HG03103 (cell line): ENCODE measurements around the gene ID2.
A peak's percentile ranks its signal among the peaks of the same experiment; 100 is the strongest.

ENCODE experiments used
- ATAC-seq: cut with Tn5 transposase; IDR thresholded peaks from one replicate; pipeline ENCODE4 v1.9.1; 2021; ENCODE audit warnings: low read depth; ENCODE audit not compliant: unreplicated experiment

Gene ID2

DNA sequence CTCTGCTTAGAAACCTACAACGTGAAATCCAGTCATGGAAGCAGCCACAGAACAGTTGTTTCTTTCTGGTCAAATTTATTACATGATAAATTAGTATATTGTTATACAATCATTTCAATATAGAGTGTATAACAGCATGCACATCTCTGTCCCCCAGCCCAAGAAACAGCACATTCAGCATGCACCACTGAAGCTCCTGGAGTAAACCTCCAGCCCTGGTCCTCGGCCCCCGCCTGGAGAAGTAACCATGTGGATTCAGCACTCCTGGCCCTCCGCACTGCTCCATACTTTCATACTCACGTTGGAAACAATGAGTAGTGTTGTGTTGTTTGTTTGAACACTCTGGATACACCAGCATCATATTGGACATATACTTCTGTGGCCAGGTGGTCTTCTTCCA is 15.3 kb upstream of the ID2 start:
- no peak for ATAC-seq

DNA sequence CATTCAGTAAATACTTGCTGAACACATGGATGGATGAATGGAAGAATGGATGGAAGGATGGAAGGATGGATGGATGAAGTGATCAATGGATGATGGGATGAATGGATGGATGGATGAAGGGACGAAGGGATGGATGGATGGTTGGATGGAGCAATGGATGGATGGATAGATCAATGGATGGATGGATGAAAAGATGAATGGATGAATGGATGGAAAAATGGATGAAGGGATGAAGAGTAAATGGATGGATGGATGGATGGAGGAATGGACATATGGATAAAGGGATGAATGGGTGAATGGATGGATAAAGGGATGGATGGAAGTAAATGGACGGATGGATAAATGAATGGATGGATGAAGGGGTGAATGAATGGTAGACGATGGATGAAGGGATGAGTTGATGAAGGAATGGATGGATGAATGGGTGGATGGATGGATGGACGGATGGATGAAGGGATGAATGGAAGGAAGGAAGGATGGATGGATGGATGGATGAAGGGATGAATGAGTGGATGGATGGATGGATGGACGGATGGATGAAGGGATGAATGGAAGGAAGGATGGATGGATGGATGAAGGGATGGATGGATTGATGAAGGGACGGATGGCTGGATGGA is 13.9 kb upstream of the ID2 start:
- ATAC-seq: no peak

DNA sequence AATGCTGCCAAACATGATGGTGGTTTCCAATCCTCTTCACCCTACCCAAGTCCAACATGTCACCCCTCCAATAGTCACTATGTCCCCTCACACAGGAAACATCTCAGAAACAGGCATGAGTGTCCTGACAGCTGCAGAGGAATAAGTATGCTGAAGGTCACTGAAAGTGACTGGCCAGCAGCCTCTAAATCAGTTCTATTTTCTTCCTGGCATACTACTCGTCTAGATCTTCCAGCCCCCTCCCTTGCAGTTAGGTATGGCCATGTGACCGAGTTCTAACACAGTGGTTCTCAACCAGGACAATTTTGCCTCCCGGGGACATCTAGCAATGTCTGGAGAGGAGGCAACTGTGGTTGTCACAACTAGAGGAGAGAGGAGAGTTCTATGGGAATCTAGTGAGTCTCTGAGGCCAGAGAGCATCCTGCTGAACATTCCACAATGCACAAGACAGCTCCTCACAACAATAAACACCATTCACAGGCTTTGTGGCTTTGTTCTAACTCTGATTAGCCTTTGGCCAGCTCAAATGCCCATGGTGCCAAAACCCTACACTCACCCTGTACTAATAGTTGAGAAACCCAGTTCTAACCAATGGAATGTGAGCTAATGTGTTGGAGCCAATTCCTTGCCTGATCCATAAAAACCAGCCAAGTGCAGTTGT is 12.6 kb upstream of the ID2 start:
- no peak for ATAC-seq

DNA sequence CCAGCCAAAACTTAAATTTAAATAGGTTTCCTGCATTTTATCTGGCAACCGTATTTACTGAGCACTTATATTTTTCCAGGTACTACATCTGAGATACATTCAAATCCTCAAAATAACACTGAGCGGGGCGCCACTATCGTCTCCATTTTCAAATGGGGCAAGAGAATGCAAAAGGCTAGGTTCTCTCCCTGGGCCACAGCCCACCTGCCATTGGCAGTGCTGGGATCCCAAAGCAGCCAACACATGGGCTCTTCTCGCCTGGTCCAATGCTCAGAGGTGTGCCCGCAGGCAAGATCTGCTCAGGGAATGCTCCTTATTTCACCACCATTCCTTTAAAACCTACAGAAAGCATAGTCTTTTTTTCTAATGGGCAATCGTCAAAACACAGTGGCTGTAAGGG is 11.3 kb upstream of the ID2 start:
- no peak for ATAC-seq

DNA sequence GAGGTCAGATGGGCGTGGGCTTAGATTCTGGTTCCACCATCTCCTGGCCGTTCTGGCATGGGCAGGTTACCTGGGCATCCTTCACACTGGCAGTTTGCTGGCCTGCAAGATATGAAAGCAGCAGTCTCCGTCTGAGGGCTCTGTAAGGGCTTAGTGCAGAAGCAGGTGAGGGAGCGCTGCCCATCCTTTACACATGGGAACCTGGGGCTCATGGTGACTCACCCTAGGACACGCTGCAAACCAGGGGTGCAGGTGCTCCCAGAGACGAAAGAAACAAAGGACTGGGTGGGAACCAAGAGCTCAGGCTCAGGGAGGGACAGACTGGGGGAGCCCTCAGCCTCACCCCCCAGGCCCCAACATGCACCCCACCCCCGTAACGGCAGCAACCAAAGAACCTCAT is 10.7 kb upstream of the ID2 start:
- ATAC-seq: no peak

DNA sequence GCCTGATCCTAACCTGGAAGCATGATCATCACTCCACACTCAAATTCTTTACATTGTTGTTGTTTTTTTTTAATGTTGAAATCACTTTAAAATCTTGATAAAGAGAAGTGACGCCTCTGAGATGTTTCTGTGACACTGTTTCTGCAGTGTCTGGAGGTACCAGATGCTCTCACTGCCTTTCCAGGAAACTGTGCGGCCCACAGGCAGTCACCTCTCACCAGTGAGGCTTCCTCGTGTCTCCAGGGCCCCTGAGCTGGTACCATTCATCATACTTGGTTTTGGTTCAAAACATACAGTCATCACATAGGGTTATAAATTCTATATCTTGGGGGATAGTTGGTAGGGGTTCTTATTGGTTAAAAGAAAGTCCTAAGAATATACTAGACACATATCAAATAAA is 10.1 kb upstream of the ID2 start:
- ATAC-seq: no peak

DNA sequence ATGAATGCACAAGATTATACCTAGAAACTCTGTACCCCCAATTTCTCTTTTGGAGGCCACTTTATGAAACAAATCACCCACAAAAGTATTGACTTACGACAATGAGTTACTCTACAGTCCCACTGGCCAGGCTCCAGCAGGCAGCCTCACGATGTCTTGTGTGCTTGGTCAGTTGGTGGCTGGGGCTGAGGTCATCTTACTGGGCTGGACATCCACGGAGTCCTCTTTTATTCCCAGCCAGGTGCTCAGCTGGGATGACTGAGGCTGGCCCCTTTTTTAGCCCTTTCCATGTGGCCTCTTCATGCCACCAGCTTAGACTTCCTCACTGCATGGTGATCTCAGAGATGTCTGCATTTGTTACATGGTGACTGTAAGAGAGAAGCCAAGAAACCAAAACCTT is 8.9 kb upstream of the ID2 start:
- ATAC-seq: no peak

DNA sequence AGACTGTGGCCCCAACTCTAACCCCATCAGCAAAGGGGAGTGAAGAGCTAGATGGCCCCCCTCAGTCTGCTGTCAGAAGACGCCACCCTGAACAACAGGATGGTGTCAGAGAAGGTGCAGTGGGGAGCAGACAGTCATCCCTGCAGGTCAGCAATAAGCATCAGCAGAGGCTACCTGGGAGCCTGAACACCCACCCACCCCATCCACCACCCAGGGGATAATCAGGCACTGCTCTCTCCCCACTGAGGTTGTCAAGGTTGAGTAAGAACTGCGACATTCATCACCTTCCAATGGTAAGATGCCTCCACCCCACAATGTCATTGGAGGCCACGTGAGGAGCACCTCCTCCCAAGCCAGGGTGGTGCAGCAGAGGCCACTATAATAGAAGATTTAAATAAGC is 8.5 kb upstream of the ID2 start:
- ATAC-seq: no peak

DNA sequence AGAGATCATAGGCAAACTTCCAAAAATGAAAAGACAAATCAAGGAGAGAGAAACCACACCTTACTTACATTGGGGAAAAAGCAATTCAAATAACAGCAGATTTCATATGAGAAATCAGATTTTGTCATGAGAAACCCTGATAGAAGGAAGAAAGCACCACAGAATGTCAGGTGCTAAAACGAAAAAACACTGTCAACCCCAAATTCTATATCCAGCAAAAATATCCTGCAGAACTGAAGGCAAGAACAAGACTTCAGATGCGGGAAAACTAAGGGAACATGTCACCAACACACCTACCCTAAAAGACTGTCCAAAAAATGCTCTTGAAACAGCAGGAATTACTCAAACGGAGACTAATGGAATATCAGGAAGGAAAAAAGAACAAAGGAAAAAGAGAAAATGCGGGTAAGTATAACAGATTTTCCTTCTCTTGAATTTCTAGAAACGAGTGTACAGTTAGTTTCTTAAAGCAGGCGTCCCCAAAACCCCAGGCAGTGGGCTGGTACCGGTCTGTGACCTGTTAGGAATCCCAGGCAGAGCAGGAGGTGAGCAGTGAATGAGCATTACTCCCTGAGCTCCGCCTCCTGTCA is 7.3 kb upstream of the ID2 start:
- ATAC-seq: no peak

DNA sequence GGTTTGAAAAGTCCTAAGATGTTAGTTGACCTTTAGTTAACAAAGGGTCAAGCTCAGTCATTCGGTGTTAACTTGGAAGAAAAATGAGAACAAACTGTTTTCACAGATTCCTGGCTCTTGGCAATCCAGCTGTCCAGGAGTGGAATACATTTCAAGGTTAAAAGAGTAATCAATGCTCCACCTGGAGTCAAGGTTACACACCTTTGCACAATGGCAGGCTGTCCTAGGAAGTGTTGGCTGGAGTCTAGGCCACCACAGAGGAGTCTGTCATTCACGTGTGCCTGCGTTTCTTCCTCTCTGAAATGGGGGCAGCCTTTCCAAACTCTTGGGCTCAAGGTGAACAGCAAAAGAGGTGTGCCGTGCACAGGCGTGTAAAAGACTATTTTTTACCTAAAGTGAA is 6.3 kb upstream of the ID2 start:
- no peak for ATAC-seq

DNA sequence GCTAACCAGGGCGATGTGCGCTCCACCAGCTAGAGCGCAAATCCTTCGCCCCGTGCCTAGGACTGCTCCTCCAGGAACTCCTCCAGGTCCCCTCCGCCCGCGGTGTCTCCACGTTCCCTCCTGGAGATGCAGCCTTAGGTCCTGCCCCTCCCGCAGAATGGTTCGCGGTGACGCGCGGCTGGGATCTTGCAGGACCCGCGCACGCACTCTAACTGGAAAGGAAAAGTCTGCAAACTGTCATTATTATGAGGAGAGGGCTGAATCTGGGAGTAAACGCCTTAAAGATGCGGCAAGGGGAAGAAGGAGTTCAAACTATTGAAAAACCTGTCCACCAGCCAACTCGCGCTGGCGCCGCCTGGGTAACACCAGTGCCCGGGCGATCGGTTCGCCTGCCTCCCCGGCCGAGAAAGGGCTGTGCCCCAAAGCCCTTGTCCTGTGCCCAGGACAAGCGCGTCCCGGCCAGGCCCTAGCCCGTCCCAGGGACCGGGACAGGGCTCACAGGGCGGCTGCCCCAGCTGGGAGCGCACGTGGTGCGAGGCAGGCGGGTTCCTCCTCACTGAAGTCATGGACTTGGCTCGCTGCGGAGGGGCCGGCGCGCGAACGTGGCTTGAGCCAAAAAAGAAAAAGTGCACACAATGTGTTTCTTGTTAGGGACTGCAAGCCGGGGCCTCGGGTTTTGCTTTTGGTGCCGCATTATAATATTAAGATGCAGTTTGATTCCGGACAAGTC is 5.5 kb upstream of the ID2 start:
- no peak for ATAC-seq

DNA sequence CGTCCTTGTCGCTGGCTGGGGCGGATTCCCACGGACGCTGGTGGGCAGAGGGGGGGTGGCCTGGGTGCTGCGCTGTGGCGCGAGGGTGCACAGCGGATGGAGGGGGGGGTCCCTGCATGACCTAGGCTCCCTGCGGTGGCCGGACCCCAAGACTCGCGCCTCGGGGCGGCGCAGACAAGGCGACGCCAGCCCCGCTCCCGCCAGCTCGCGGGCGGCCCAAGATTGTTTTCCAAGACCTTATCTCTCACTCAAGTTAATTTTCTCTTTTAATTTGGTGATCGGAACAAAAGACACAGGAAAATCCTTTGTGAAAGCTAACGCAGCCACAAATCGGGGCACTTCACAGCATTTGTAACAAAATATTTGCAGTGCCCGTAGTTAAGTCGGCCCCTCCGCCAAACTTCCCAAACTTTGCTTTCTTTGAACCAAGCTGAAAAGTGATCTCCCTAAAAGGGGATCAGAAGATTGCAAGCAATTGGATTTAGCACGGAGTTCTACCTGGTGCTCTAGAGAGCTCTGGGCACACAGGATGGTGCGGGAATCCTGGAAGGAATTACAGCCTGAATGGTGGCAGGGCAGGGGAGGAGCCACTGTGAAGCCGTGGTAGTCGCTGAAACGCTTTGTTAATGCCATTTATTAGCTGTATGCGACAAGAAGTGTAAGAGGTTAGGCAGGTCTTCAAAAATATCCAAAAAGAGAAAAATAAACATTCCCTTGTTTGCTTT is 4.8 kb upstream of the ID2 start:
- ATAC-seq: no peak

DNA sequence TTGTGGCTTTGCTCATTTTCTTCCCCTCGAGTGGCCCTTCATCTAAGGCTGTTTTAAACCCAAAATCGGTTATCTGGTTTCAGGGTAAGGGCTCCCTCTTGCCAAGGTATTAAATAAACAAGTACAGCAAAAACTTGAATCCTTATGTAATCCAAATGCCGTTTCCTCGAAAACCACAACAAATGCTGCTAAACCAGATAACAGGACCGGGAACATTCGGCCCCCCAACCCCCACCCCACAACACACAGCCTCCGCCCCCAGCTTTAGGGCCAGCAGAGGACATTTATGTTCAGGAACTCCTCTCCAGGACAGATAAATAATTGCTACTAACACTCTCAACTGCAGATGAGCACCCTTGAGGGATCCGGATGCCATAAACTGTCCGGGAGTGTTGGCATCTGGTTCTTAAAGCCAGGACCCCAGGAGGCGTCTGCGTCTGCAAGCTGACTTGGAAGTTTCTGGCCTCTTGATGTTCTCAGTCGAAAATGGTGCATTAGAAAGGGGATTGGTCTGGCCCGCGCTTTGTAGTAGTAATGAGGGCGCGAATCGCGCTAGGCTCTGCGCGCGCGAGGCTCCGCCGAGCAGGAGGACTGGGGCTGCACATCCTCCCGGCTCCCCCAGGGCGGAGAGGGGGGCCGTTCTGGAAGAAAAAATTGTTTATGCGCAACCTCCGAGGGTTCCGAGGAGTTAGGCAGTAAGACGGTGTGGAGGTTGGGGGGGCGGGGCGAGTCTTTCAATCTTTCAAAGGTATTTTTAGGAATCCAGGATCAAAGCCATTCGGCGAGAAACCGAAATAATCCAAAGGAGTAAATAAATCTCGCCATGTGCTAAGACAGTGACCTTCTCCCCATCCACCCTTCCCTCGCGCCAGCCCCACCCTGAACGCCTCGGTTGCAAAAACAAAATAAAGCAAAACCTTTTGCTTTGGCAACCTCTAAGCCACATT is 3.9 kb upstream of the ID2 start:
- ATAC-seq: no peak

DNA sequence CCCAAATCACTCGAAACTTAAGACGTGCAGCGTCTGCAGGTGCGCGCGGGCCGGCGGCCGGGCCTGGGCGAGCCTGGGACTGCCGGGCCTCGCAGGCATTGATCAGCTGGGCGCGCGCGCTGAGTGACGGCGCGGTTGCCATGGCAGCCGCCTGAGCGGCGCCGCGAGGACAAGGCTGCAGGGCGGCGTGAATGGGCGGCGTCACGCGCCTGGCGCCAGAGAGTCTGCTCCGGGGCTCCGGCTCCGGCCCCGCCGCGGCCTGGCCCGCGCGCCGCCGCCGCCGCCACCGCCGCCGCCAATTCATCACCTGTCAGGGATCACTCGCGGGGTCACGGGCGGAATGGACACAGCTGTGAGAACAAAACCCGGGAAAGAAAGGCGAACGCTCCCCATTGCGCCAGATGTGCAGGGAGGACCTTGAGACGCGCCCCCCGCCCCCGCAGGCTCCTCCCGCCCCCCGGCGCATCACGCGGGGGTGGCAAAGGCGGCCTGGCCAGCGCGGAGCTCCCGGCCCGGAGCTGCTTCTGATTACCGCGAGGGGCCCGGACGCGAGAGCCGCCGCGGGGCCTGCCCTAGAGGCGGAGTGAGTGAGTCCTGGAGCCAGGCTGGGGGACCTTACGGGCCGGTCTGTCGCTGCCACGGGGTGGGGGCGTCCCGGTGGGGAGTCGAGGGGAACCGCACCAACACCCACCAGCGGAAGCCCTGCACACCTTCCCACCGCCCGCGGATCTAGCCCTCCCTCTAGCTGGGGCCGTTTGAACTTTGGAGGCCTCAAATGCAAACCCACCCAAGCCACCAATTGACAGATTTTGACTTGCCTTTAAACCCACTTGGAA is 2.9 kb upstream of the ID2 start:
- ATAC-seq: peak; percentile 57

DNA sequence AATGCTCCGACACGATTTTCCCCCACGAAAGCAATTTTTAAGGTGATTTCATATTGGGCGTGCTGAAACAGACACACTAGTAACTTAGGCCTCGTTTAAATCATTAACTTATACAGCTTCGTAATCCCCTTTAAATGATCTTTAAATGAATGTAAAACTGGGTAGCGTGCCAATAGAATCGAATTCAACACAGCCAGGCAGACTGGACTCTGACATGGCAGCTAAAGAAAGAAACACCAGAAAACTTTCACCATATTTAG is 2.4 kb upstream of the ID2 start:
- ATAC-seq: no peak

DNA sequence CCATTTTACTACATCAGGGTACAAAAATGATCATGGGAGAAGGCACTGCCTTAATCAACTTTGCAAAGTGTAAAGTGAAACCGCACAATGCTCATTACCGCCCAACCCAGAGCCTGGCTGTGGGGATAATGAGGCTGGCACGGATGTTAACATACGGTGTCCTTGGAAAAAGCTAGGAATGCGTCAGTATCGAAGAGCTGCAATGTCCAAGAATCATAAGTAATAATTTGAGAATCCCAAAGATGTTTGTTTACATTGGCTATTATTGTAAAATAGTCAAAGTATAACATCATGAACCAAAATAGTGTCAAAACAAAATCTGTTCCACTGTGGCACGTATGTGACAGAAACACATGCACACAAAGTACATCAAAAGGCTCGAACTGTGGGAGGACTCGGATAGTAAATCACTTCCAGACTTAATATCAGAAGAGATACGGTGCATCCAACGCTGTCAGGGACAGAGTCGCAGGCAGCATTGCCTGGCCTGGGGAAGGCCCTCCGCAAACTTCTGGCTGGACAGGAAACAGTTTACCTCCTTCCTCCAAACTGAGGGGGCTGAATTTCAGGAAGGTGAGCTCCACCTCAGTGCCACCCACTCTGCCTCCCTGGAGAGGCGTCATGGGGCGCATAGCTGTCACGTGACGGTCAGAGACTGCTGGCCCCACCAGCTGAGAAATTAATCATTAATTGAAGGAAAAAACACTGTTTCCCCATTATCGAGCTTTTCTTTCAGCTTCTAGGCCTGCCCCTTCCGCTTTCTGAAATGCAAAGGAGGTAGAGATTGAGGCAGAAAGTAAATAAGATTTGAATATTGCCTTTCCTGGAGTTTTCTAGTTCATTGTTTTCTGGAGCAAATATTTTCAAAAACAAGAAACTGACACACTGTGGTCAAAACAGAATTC is 1.8 kb upstream of the ID2 start:
- ATAC-seq: no peak

DNA sequence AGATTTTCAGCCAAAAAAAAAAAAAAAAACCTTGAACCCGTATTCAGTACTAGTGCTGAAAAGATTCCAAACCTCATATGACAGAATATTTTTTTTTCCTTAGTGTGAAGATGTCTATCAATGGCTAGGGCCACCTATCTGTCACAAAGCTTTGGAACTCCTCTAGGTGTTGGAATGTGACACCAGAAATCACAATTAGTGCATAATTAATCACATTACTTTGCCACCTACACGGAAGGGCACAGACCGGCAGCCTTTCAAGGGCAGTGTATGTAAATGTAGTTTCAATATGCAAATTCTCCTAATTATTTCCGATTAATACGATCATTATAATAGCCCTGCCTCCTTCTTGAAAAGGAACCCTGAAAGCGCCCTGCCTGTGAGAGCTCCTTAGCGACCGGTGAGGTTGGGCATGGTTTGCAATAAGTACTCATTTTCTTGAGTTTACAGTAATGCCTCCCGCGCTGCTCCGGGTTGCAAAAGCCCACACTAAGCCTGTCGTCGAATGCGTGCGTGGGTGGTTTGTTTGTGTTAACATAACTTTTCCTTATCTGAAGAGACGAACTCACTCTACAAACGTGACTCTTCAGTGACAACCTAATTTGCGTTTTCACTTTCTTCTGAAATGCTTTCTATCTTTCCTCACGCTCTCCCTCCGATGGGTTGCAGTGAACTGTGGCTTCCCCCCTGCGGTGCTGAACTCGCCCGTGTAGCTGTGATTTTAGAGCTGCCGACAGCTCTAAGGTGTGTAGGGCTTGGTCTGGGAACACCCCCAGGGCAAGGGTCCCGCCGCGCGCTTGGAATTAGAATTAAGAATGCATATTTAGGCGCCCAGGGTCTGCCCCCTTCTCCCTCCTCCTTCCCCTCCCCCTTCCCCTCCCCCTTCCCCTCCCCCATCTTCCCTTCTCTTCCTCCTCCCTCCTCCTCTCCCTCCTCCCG is 765 bp upstream of the ID2 start:
- no peak for ATAC-seq
